Upper lobe of left lung (tissue), 4 donors: ENCODE measurements around the gene ABCC4.

Experiments used
- EP300 ChIP-seq, 4 donors: sonication (generic); formaldehyde crosslinking; IDR thresholded peaks; one replicate each; pipeline ENCODE4 v1.5.1; 2017; ENCODE audit warnings: antibody characterized with exemption in 4 of 4, control low read depth in 2 of 4
- POLR2A ChIP-seq, 4 donors: fragments of 450-650 bp; IDR thresholded peaks; one replicate each; pipeline ENCODE4 v1.5.1; 2016 to 2017; ENCODE audit warnings: antibody characterized with exemption in 4 of 4, mild to moderate bottlenecking in 2 of 4
- TF ChIP-seq, protein P1 (sequence below), 6 experiments: fragments of 450-650 bp in 4 of 6; fragments of 200-600 bp in 2 of 6; sonication (generic) in 2 of 6; IDR thresholded peaks; one replicate each; pipeline ENCODE4 v1.5.1; 2016 to 2019; ENCODE audit warnings: antibody characterized with exemption in 6 of 6

DNA sequence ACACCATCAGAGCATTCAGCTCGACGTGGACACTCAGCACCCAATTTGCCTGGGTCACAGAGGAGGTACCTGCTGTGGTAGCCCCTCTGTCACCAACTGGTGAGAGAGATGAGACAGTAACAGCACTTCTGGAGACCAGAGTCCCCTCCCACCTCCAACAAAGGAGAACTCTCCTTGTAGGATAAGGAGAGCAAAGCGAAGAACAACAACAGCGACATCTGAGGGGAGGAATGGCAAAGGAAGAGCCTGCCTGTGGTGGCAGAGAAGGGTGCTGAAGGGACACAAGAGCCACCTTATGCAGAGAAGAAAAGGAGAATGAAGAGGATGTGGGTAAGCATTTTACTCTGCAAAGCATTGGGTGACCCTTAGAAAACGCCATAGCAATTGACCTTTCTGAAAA lies 167.8 kb downstream of the ABCC4 start:
- TF ChIP-seq, protein P1, sequence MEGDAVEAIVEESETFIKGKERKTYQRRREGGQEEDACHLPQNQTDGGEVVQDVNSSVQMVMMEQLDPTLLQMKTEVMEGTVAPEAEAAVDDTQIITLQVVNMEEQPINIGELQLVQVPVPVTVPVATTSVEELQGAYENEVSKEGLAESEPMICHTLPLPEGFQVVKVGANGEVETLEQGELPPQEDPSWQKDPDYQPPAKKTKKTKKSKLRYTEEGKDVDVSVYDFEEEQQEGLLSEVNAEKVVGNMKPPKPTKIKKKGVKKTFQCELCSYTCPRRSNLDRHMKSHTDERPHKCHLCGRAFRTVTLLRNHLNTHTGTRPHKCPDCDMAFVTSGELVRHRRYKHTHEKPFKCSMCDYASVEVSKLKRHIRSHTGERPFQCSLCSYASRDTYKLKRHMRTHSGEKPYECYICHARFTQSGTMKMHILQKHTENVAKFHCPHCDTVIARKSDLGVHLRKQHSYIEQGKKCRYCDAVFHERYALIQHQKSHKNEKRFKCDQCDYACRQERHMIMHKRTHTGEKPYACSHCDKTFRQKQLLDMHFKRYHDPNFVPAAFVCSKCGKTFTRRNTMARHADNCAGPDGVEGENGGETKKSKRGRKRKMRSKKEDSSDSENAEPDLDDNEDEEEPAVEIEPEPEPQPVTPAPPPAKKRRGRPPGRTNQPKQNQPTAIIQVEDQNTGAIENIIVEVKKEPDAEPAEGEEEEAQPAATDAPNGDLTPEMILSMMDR (IDR thresholded peaks at IDR 0.05), result no peak
- TF ChIP-seq POLR2A (IDR thresholded peaks at IDR 0.05) (no peak), EP300 (IDR thresholded peaks at IDR 0.05) (no peak)
